A549 treated with AZD2906 at 1 μM for 4 hours (cell line): ENCODE measurements around the gene CCL20. TPM values are rescaled to one million over a fixed set of nuclear protein-coding genes. Genes with fewer than 3 reads are reported as not detected.

Source experiments
- total RNA-seq: library from RNA; stranded (reverse); fragments of 200-300 nt; extraction: Qiagen RNA extraction; gene quantifications from 5 replicates; pipeline ENCODE4 v1.2.3, GENCODE V29; 2022

CCL20 gene, protein sequence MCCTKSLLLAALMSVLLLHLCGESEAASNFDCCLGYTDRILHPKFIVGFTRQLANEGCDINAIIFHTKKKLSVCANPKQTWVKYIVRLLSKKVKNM
- 3.5 to 6.9 TPM (median 5.9 TPM) in 5 replicates for total RNA-seq

DNA sequence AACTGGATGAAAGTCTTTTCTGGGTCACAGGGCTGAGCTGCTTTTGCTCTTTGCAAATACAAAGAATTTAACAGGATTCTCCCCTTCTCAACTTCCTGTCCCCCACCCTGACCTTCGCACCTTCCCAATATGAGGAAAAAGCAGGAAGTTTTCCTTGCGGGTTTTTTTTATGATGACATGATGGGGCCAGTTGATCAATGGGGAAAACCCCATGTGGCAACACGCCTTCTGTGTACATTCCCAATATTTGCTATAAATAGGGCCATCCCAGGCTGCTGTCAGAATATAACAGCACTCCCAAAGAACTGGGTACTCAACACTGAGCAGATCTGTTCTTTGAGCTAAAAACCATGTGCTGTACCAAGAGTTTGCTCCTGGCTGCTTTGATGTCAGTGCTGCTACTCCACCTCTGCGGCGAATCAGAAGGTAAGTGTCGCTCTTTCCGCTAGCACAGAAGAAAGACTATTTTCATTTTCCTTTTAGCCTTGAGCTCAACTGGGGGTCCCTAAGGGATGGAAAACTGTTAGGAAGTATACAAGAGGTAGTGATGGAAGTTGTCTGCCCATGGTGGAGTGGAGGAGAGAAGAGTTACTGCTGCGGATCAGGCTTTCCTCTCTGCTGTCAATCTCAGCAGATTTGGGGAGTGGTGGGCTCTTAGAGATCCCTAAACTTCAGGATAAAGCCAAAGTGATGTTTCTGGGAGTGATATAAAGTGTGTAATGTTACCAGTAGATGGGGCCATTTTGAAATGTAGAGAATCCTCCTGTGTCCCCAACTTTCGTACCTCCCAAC lies at the start of gene CCL20:
CCL20 (plus strand) TSS at position 281 of the 792 bp plus-strand sequence; CDS start at position 351, 70 bp downstream.

Other genes starting within 250 kb of the CCL20 start
- not detected in 5 replicates for gene SCYGR2, start 214.9 kb upstream of the CCL20 start, total RNA-seq
- not detected in 5 replicates for gene SCYGR3, start 199.0 kb upstream of the CCL20 start, total RNA-seq
- not detected in 5 replicates for gene SCYGR4, start 196.3 kb upstream of the CCL20 start, total RNA-seq
- not detected in 5 replicates for gene SCYGR5, start 147.0 kb upstream of the CCL20 start, total RNA-seq
- 1.6 to 3.1 TPM (median 2.8 TPM) in 5 replicates for gene SLC19A3, start 95.8 kb upstream of the CCL20 start, total RNA-seq
- gene SCYGR6, start 89.1 kb upstream of the CCL20 start, total RNA-seq = not detected in 5 replicates
- gene SCYGR7, start 85.5 kb upstream of the CCL20 start, total RNA-seq = not detected in 5 replicates
- gene SCYGR8, start 67.9 kb upstream of the CCL20 start, total RNA-seq = not detected in 5 replicates
- 2.1 to 3.4 TPM (median 2.2 TPM) in 5 replicates for gene DAW1, start 57.8 kb downstream of the CCL20 start, total RNA-seq